ENCODE results near the gene PIEZO1.

The PIEZO1 gene

DNA sequence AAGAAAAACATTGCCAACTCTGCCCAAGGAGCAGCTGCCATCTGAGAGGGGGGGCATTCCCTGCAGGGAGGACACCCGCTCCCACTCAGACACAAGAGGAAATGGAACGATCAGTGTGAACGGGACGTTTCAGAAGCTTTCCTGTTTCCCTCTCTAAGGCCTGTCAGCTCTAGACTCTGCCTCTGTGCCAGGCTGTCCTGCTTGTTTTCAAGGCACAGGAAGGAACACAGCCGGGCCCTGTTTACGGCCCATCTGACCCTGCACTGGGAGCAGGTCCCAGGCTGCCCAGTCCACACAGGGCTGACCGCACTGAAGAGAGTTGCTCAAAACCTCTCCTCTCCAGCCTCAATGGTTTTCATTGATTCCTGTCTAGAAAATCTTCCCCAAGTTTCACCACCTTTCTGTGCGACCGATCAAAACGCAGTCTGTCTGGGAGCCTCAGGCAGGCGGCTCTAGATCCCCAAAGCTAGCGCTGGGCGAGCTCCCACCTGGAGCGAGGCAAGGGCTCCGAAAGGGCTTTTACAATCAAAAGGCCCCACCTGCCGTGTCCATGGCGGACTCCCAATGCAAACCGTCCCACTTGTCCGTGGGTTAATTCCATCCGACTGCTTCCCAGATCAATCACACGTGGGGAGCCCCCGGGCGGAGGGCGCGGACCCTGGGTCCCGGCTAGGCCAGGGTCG lies 1.5 kb downstream of the PIEZO1 start:
- peak; percentile 74 for DNase-seq (ENCODE audit: low read depth)
- peak overlapping the region; percentile 73 for H3K4me3 ChIP-seq (ENCODE audit: low read depth, low read length)

DNA sequence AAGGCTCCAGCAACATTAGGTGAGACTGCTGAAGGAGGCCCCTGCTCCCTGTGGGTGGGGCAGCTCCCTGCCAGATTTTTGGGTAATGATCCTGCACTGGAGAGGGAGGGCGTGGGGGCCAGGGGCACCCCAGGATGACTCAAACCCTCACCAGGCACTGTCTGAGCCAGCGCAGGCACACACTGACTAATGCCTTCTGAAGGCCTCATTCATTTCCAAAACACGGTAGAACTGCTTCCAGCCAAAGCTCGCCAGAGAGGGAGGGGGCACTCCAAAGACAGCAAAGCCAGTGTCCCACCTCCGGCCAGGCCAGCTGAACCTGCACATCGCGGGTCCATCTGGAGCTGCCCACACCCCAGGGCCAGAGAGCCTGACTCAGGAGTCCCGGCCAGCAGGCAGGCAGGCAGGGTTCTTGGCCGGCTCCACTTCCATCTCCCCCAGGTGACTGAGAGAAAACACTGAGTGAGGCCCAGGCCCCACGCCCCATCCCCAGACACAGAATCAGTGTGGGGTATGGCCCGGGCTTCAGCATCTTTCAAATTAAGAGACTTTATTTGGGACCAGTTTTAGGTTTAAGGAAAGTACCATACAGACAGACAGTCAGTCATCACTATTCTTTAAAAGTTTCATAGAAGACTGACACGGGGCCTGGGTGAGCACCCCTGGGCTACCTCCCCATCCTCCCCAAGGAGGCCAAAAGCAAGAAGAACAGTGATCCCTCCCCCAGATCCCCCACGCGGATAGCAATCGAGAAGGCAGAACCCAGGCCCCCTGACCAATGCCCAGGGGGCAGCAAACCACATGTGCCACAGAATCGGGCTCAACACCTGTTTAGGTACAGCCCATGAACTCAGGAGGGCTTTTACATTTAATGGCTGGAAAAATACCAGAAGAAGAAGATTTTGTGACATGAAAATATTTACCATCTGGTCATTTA lies 2.3 kb downstream of the PIEZO1 start:
- peak; percentile 68 for DNase-seq (ENCODE audit: low read depth)
- peak overlapping the region; percentile 73 for H3K4me3 ChIP-seq (ENCODE audit: low read depth, low read length)
- TF ChIP-seq POLR2A (IDR thresholded peaks at IDR 0.05; ENCODE audit: extremely low read depth, insufficient read length) (no peak), MYC (IDR thresholded peaks at IDR 0.05; ENCODE audit: low read depth, low read length) (no peak)
- TF ChIP-seq, protein P1, sequence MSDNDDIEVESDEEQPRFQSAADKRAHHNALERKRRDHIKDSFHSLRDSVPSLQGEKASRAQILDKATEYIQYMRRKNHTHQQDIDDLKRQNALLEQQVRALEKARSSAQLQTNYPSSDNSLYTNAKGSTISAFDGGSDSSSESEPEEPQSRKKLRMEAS (IDR thresholded peaks at IDR 0.05; ENCODE audit: low read depth, low read length), result no peak
- TF ChIP-seq, protein P2, sequence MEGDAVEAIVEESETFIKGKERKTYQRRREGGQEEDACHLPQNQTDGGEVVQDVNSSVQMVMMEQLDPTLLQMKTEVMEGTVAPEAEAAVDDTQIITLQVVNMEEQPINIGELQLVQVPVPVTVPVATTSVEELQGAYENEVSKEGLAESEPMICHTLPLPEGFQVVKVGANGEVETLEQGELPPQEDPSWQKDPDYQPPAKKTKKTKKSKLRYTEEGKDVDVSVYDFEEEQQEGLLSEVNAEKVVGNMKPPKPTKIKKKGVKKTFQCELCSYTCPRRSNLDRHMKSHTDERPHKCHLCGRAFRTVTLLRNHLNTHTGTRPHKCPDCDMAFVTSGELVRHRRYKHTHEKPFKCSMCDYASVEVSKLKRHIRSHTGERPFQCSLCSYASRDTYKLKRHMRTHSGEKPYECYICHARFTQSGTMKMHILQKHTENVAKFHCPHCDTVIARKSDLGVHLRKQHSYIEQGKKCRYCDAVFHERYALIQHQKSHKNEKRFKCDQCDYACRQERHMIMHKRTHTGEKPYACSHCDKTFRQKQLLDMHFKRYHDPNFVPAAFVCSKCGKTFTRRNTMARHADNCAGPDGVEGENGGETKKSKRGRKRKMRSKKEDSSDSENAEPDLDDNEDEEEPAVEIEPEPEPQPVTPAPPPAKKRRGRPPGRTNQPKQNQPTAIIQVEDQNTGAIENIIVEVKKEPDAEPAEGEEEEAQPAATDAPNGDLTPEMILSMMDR (IDR thresholded peaks at IDR 0.05; ENCODE audit: low read depth, low read length), result no peak

More for the DNA sequence above, 1.5 kb downstream of the PIEZO1 start:
- TF ChIP-seq, protein P1 (IDR thresholded peaks at IDR 0.05; ENCODE audit: low read depth, low read length), result peak; percentile 37; the same call in 1 of the 2 replicates
- no peak for TF ChIP-seq POLR2A (IDR thresholded peaks at IDR 0.05; ENCODE audit: extremely low read depth, insufficient read length)
- peak; percentile 27; the same call in 1 of the 2 replicates for TF ChIP-seq MYC (IDR thresholded peaks at IDR 0.05; ENCODE audit: low read depth, low read length)
- TF ChIP-seq, protein P2 (IDR thresholded peaks at IDR 0.05; ENCODE audit: low read depth, low read length), result no peak

DNA sequence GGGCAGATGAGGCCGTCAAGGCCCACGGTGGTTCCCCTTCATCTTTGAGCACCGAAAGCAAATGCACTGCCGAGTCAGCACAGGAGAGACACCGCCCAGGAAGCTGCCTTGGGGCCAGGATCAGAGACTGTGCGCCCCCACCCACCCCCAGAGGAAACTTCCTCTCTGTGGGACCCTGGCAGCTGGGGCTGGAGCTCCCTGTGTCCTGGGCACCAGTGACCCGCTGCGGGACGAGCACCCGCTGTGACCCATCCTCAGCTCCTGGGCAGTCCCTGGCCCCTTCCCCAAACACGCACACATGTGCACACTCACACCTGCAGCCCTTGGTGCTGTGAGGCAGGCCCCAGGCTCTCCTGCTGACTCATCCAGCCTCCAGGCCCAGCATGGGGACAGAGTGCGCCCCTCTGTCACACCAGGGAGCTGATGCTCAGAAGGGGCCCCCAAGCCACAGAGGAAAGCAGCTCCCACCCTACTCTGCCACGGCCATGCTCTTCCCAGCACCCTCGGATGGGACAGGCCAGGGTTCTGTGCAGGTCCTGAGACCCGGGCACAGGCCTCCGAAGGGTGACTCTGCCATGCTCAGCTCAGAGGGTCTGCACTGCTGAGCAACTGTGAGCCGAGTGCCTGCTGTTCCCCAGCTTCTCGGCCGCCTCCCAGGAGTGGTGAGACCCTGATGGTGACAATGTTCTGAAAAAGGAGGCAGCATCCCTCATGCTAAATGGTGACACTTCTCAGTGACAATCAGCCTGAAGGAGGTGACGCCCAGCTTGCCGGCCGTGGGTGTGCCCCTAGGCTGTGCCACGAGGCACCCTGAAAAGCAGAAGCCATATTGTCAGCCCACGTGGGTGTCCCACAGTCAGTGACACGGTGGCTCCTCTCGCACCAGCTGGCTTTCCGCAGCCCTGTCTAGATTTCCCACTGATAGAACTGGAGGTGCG lies 3.6 kb downstream of the PIEZO1 start:
- peak overlapping the region; percentile 73 for H3K4me3 ChIP-seq (ENCODE audit: low read depth, low read length)
- peak; percentile 84 for DNase-seq (ENCODE audit: low read depth)
- TF ChIP-seq MYC (IDR thresholded peaks at IDR 0.05; ENCODE audit: low read depth, low read length) (peak; percentile 86), POLR2A (IDR thresholded peaks at IDR 0.05; ENCODE audit: extremely low read depth, insufficient read length) (no peak)
- TF ChIP-seq, protein P1 (IDR thresholded peaks at IDR 0.05; ENCODE audit: low read depth, low read length), result peak; percentile 94

DNA sequence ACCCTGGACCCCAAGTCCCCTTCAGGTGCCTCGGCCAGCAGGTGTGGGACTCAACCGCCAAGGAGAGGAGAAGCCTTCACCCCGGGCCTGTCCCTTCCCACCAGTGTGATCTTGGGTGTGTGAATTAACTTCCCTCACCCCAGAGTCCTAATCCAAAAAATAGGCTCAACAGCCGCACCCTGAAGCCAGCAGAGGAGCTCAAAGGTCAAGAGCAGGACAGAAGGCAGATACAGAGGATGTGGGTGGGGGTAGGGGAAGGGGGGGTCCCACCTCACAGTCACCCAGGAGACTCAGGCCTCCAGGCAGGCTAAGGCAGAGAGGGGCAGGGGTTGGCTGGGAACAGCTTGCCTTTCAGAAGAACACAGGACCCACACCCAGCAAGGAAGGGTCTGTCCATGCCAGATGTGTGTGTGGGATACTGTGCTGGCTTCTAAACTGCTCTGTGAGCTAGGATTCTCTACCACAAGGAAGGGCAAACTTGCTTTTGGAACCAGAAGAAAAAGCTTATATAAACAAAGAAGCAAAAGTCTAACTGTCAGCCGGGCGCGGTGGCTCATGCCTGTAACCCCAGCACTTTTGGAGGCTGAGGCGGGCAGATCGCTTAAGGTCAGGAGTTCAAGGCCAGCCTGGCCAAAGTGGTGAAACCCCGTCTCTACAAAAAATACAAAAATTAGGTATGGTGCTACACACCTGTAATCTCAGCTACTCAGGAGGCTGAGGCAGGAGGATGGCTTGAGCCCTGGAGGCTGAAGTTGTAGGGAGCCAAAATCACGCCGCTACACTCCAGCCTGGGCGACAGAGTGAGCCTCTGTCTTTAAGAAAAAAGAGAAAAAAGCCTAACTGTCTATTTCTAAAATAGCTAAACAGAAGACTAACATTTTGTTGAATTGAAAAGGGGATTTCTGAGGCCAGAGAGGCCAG lies 4.6 kb downstream of the PIEZO1 start:
- no peak for DNase-seq (ENCODE audit: low read depth)
- H3K4me3 ChIP-seq (ENCODE audit: low read depth, low read length), result peak overlapping the region; percentile 73
- TF ChIP-seq POLR2A (IDR thresholded peaks at IDR 0.05; ENCODE audit: extremely low read depth, insufficient read length), result no peak
- TF ChIP-seq, protein P1 (IDR thresholded peaks at IDR 0.05; ENCODE audit: low read depth, low read length), result no peak
- no peak for TF ChIP-seq MYC (IDR thresholded peaks at IDR 0.05; ENCODE audit: low read depth, low read length)
- TF ChIP-seq, protein P2 (IDR thresholded peaks at IDR 0.05; ENCODE audit: low read depth, low read length), result no peak

DNA sequence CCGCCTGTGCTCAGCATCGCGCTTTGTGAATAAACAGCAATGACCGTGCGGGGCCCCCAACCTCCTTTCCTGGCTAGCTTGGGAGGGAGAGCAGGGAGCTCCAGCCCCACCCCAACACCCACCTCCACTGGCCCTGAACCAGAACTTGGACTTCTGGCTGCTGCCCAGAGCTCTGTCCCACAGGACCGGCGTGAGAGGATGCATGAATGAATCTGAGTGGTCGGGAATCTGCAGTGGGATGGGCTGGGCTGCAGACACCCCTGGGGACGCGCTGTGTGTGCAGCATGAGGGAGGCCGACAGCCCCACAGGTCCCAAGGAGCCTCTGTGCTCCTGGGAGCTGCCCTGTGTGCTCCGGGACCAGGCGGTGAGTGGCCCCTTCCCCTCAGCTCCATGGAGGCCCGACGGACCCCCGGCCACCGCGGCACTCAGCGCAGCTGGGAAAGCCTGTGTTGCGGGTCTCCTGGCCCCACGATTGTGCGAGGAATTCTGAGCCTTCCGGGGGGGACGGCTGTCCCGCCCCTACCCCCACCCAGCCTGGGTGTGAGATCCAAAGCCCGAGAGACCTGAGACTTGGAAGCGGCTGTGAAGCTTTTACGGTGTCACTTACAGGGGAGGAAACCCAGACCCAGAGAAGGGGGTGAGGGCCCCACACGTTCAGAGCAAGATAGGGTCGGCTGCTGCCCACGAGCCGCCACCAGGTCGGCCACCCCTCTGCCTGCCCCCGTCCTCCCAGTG lies 5.4 kb downstream of the PIEZO1 start:
- H3K4me3 ChIP-seq (ENCODE audit: low read depth, low read length), result no peak overlapping the region
- no peak for DNase-seq (ENCODE audit: low read depth)
- TF ChIP-seq, protein P1 (IDR thresholded peaks at IDR 0.05; ENCODE audit: low read depth, low read length), result no peak
- TF ChIP-seq MYC (IDR thresholded peaks at IDR 0.05; ENCODE audit: low read depth, low read length), result no peak
- TF ChIP-seq, protein P2 (IDR thresholded peaks at IDR 0.05; ENCODE audit: low read depth, low read length), result no peak
- TF ChIP-seq POLR2A (IDR thresholded peaks at IDR 0.05; ENCODE audit: extremely low read depth, insufficient read length), result no peak
